ENCODE data around the gene ADAP1.

The ADAP1 gene

GRCh38 chr7:988963-989529 lies 34.6 kb upstream of the ADAP1 start:
- DNase-seq = no peak

- no peak for DNase-seq
Observed at GRCh38 chr7:988426-988911, 34.0 kb upstream of the ADAP1 start.

- no peak for DNase-seq
Observed at GRCh38 chr7:987909-988308, 33.4 kb upstream of the ADAP1 start.

- no peak for DNase-seq
Observed at GRCh38 chr7:986766-987751, 32.6 kb upstream of the ADAP1 start.

GRCh38 chr7:985915-986741 lies 31.6 kb upstream of the ADAP1 start:
- DNase-seq = no peak

GRCh38 chr7:985127-985416 lies 30.6 kb upstream of the ADAP1 start:
- DNase-seq = no peak

- DNase-seq = no peak
Observed at GRCh38 chr7:984361-985126, 30.1 kb upstream of the ADAP1 start.

- DNase-seq = no peak
Observed at GRCh38 chr7:983616-984071, 29.2 kb upstream of the ADAP1 start.

GRCh38 chr7:983004-983615 lies 28.6 kb upstream of the ADAP1 start, which contains the start of gene CYP2W1:
TSS of gene CYP2W1 (plus strand) at chr7:983181. CDS start at chr7:983212, 31 bp downstream.
- DNase-seq = no peak

- DNase-seq = no peak
Observed at GRCh38 chr7:982511-983003, 28.1 kb upstream of the ADAP1 start.

- no peak for DNase-seq
Observed at GRCh38 chr7:981793-982510, 27.5 kb upstream of the ADAP1 start.

GRCh38 chr7:979886-980571 lies 25.5 kb upstream of the ADAP1 start:
- no peak for DNase-seq

- DNase-seq = no peak
Observed at GRCh38 chr7:979151-979550, 24.7 kb upstream of the ADAP1 start.

GRCh38 chr7:978416-979091 lies 24.1 kb upstream of the ADAP1 start:
- no peak for DNase-seq

- no peak for DNase-seq
Observed at GRCh38 chr7:978049-978346, 23.5 kb upstream of the ADAP1 start.

- DNase-seq = no peak
Observed at GRCh38 chr7:977326-978048, 23.0 kb upstream of the ADAP1 start.

- no peak for DNase-seq
Observed at GRCh38 chr7:976901-977325, 22.4 kb upstream of the ADAP1 start.

- no peak for DNase-seq
Observed at GRCh38 chr7:975702-976473, 21.4 kb upstream of the ADAP1 start.

Measured in central memory CD4-positive, alpha-beta T cell (primary cell).